DND-41 (cell line): Measurements from ENCODE around the gene RBM45.

Experiments
- ATAC-seq: fragments of 200-7000 bp; cut with Tn5 transposase; 3 replicates; pipeline ENCODE4 v1.9.1; 2021; ENCODE audit warnings: low read depth; ENCODE audit not compliant: insufficient read depth
- DNase-seq: peaks from one replicate; pipeline ENCODE4 v3.0.0-alpha.2; 2020
- H2AFZ ChIP-seq: 2 replicates; pipeline ENCODE4 v1.6.0; 2012; ENCODE audit warnings: low read depth, low read length
- H3K27ac ChIP-seq: 2 replicates; pipeline ENCODE4 v1.5.1; 2012; ENCODE audit warnings: low read length, inconsistent platforms
- H3K27me3 ChIP-seq: fragments of 200-600 bp; sonication (generic); 2 replicates; pipeline ENCODE4 v1.6.0; 2012; ENCODE audit warnings: low read length, mild to moderate bottlenecking, inconsistent platforms; ENCODE audit not compliant: insufficient read depth, poor library complexity
- H3K36me3 ChIP-seq: 2 replicates; pipeline ENCODE4 v1.5.1; 2012; ENCODE audit warnings: low read length, inconsistent platforms; ENCODE audit not compliant: insufficient read depth
- H3K4me1 ChIP-seq: 2 replicates; pipeline ENCODE4 v1.5.1; 2012; ENCODE audit warnings: mild to moderate bottlenecking, low read length; ENCODE audit not compliant: insufficient read depth
- H3K4me2 ChIP-seq: 2 replicates; pipeline ENCODE4 v1.6.0; 2012; ENCODE audit warnings: mild to moderate bottlenecking, moderate library complexity, low read length, inconsistent platforms; ENCODE audit not compliant: insufficient read depth
- H3K4me3 ChIP-seq, 2 experiments: fragments of 200-600 bp in 1 of 2; shearing (Covaris generic) in 1 of 2; 2 replicates each; pipeline ENCODE4 v1.5.1; 2012 to 2016; ENCODE audit warnings: inconsistent platforms in 2 of 2, low read length in 2 of 2, mild to moderate bottlenecking in 2 of 2, low read depth in 1 of 2, moderate library complexity in 1 of 2
- H3K79me2 ChIP-seq: 2 replicates; pipeline ENCODE4 v1.6.0; 2012; ENCODE audit warnings: low read length, inconsistent platforms; ENCODE audit not compliant: insufficient read depth
- H3K9ac ChIP-seq: 2 replicates; pipeline ENCODE4 v1.6.0; 2012; ENCODE audit warnings: low read depth, mild to moderate bottlenecking, inconsistent platforms, low read length, moderate library complexity
- H3K9me3 ChIP-seq: 2 replicates; pipeline ENCODE4 v1.5.1; 2012; ENCODE audit warnings: low read length, moderate library complexity, mild to moderate bottlenecking, inconsistent platforms; ENCODE audit not compliant: insufficient read depth, severe bottlenecking
- H4K20me1 ChIP-seq: 2 replicates; pipeline ENCODE4 v1.6.0; 2012; ENCODE audit warnings: low read length; ENCODE audit not compliant: insufficient read depth
- CTCF ChIP-seq: IDR thresholded peaks from 2 replicates; pipeline ENCODE4 v1.5.1; 2012; ENCODE audit warnings: borderline replicate concordance, low read length, moderate library complexity, mild to moderate bottlenecking; ENCODE audit not compliant: poor library complexity, severe bottlenecking; ENCODE audit errors: extremely low read depth
- EZH2 ChIP-seq: IDR thresholded peaks from 3 replicates; pipeline ENCODE4 v1.6.1; 2012; ENCODE audit warnings: borderline replicate concordance, low read depth, mild to moderate bottlenecking, moderate library complexity, low read length, inconsistent platforms; ENCODE audit not compliant: severe bottlenecking

Gene RBM45

DNA sequence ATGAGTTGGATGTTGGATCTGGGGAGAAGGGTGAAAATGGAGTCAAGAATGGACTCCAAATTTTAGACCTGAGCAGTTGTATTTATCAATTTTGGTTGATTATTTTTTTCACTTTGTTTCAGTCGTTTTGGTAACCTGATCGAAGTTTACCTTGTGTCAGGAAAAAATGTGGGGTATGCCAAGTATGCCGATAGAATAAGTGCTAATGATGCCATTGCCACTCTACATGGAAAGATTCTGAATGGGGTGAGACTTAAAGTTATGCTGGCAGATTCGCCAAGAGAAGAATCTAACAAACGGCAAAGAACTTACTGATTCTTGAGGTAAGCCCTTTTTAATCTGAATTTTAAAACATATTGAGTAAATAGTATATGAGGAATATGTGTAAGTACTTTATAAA is 13.6 kb downstream of the RBM45 start:
- TF ChIP-seq CTCF (no peak), EZH2 (no peak)
- Histone ChIP-seq H2AFZ (no peak overlapping the region), H3K4me3 (no peak overlapping the region), H4K20me1 (no peaks in the 10 kb centered on the region), H3K9me3 (no peaks in the 10 kb centered on the region), H3K27ac (no peak overlapping the region), H3K79me2 (no peaks in the 10 kb centered on the region), H3K4me2 (no peak overlapping the region), H3K36me3 (peaks cover 64% of the 10 kb centered on the region), H3K4me1 (no peaks in the 10 kb centered on the region), H3K27me3 (no peaks in the 10 kb centered on the region), H3K9ac (no peak overlapping the region)
- ATAC-seq, result no peak
- no peak for DNase-seq

GRCh38 chr2:178128836-178129630 is 16.8 kb downstream of the RBM45 start:
- ATAC-seq (no peak), DNase-seq (no peak)
- H4K20me1 ChIP-seq, result no peaks in the 10 kb centered on the region
- TF ChIP-seq CTCF (no peak), EZH2 (no peak)
- H3K27ac ChIP-seq, result no peak overlapping the region
- no peaks in the 10 kb centered on the region for H3K79me2 ChIP-seq
- H3K36me3 ChIP-seq, result peaks cover 50% of the 10 kb centered on the region
- no peaks in the 10 kb centered on the region for H3K27me3 ChIP-seq
- no peaks in the 10 kb centered on the region for H3K4me1 ChIP-seq
- H3K4me2 ChIP-seq, result no peak overlapping the region
- H3K9me3 ChIP-seq, result no peaks in the 10 kb centered on the region
- no peak overlapping the region for H3K9ac ChIP-seq
- no peak overlapping the region for H3K4me3 ChIP-seq
- H2AFZ ChIP-seq, result no peak overlapping the region

GRCh38 chr2:178136321-178137025 is 24.2 kb downstream of the RBM45 start:
- ATAC-seq, result no peak
- TF ChIP-seq CTCF, result no peak
- TF ChIP-seq EZH2, result no peak
- H3K36me3 ChIP-seq, result peaks cover 20% of the 10 kb centered on the region; the same call in 1 of the 2 replicates

More at GRCh38 chr2:178136321-178137025, 24.2 kb downstream of the RBM45 start:
- H3K9ac ChIP-seq, result no peak overlapping the region
- H3K9me3 ChIP-seq, result no peaks in the 10 kb centered on the region
- H3K27ac ChIP-seq, result no peak overlapping the region
- H2AFZ ChIP-seq, result no peak overlapping the region
- H4K20me1 ChIP-seq, result no peaks in the 10 kb centered on the region
- no peak overlapping the region for H3K4me2 ChIP-seq
- no peak overlapping the region for H3K4me3 ChIP-seq
- no peak for DNase-seq
- H3K79me2 ChIP-seq, result no peaks in the 10 kb centered on the region
- H3K27me3 ChIP-seq, result no peaks in the 10 kb centered on the region
- H3K4me1 ChIP-seq, result no peaks in the 10 kb centered on the region
